ENCODE measurements around the gene VRTN.
"Not testable (repeated sequence)": the region's sequence is repeated elsewhere in the genome, so short reads cannot be mapped to it uniquely, and the experiment has no call there.

The VRTN gene

DNA sequence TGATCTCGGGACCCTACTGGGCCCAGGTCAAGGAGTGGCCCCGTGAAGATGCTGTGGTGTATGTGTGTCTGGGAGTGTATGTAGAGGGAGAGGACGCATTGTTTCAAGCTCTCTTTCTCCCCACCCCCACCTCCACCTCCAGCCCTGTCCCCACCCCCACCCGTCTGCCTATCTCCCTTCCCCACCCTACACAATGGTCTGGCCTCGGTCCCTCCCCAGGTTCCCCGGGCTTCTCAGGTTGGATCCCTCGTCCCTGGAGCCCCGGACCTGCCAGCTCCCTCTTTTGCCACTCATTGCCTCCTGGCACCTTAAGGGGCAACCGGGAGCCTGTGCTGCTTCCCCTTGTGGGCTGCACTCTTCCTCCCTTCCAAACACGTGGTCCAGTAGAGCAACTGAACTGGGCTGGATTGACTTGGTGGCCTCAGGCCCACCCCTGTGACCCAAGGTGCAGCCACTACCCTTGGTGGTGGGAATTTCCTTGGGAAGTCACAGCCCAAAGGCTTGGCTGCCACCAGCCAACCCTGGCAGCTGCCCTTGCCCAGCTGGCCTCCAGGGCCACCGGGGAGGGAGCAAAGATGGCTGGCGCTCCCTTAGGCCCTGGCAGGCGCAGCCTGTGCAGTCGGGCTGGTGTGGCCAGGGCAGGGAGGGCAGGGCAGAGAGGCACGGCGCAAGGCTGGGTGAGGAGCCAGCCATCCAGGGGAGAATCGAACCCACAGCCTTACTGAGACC lies 628 bp downstream of the VRTN start:
- DNase-seq (ENCODE audit: low spot score), result no peak

DNA sequence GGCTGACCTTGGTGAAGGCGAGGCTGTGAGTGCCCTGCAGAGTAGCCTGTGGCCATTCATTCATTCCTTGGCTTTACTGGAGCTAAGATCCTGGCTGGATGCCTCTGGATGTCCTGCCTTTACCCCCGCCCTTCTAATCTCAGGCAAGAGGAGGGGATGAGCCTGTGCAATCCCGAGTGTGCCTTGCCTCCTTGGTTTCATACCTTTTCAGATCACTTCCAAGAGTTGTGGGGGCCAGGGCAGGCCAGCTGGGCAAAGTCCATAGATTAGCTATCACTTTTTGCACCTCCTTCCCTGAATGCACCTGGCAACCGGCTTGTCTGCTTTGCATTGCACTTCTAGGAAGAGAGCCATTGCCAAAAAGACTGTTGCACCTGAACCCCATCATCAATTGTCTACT lies 1.5 kb downstream of the VRTN start:
- no peak for DNase-seq (ENCODE audit: low spot score)

DNA sequence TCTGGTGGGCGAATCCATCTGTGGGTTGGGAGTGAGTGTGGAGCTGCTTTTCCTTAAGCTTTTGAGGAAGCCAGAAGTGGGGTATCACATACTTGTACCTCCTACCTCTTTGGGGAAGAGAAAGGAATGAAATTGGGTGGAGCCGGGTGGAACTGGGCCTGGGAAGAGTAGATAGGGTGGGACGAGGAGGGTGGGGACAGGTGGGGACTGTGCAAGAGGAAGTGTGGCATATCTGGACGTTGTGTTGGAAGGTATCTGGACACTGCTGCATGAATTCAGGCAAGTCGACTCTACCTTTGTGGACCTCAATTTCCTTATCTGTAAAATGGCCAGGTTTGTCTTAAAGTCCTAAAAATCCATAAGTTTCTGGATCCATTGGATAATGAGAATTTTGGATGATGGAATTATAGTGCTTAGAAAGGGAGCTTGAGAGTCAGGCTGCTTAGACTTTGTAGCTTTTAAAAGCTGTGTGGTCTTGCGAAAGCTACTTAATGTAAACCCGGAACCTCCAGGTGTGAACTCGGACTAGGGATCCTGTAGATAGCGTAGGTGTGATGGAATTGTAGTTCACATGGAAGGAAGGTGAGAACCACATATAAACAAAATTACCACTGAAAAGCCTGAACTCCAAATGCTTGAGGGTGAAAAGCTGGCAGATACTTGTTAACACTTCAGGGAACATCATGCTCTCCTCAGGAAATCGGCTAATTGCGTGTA lies 2.1 kb downstream of the VRTN start:
- DNase-seq (ENCODE audit: low spot score), result no peak

GRCh38 chr14:74350928-74351323 lies 2.7 kb downstream of the VRTN start:
- no peak for DNase-seq (ENCODE audit: low spot score)

DNA sequence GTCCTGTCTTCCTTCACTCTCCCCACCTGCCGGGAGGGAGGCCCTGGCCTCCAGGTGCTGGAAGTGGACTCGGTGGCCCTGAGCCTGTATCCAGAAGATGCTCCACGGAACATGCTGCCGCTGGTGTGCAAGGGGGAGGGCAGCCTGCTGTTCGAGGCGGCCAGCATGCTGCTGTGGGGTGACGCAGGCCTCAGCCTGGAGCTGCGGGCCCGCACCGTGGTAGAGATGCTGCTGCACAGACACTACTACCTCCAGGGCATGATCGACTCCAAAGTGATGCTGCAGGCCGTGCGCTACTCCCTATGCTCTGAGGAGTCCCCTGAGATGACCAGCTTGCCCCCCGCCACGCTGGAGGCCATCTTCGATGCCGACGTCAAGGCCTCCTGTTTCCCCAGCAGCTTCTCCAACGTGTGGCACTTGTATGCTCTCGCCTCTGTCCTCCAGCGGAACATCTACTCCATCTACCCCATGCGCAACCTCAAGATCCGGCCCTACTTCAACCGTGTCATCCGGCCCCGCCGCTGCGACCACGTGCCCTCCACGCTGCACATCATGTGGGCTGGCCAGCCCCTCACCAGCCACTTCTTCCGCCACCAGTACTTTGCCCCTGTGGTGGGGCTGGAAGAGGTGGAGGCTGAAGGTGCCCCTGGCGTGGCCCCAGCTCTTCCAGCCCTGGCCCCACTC lies 8.8 kb downstream of the VRTN start:
- no peak for DNase-seq (ENCODE audit: low spot score)

DNA sequence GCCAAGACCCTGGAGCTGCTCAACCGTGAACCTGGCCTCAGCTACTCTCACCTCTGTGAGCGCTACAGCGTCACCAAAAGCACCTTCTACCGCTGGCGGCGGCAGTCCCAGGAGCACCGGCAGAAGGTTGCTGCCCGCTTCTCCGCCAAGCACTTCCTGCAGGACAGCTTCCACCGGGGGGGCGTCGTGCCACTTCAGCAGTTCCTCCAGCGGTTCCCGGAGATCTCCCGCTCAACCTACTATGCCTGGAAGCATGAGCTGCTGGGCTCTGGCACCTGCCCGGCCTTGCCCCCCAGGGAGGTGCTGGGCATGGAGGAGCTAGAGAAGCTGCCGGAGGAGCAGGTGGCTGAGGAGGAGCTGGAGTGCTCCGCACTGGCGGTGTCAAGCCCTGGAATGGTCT lies 9.3 kb downstream of the VRTN start:
- DNase-seq (ENCODE audit: low spot score), result no peak

- DNase-seq (ENCODE audit: low spot score), result no peak
Observed at GRCh38 chr14:74358176-74358829, 10.0 kb downstream of the VRTN start.

DNA sequence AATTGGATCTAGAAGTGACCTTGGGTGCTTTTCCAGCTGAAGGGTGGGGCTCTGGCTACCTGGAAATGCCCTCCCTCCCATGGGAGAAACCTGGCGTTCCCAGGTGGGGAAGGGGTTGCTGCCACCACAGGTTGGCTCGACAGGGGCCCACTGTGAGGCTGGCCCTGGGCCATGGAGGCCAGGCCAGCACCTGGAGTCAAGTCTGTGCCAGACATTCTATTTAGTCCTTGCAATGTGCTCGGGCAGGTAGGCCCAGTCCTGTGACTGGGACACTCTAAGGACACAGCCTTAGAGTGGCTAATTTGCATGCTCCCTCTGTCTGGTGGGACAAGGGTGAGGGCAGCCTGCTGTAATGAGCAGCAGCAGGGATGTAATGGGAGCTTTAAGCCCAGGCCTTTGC lies 11.9 kb downstream of the VRTN start:
- no peak for DNase-seq (ENCODE audit: low spot score)

DNA sequence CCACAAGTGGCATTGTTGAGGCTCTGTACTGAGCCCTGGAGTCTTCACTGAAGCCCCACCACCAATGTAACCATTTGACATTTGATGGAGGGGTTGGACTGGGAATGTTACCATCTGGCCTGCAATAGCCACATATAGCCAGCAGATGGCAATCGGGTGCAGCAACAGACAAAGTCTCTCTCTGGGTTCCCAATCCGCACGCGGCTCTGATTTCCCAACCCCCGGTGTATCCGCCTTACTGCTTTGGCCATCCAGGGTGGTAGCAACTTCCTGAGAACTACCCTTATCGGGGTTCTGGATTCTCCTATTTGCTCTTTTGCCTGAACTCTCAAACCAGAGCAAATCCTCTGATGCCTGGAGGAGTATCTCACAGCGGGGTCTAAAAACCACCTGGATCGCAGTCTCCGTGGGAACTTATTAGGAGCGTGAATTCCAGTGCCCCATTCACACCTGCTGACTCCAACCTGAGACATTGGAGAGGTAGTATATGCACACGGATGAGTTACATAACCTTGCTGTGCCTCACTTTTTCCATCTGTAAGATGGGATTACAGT lies 14.2 kb downstream of the VRTN start:
- DNase-seq (ENCODE audit: low spot score), result peak; percentile 70

- DNase-seq (ENCODE audit: low spot score), result no peak
Observed at GRCh38 chr14:74364271-74364880, 16.1 kb downstream of the VRTN start.

DNA sequence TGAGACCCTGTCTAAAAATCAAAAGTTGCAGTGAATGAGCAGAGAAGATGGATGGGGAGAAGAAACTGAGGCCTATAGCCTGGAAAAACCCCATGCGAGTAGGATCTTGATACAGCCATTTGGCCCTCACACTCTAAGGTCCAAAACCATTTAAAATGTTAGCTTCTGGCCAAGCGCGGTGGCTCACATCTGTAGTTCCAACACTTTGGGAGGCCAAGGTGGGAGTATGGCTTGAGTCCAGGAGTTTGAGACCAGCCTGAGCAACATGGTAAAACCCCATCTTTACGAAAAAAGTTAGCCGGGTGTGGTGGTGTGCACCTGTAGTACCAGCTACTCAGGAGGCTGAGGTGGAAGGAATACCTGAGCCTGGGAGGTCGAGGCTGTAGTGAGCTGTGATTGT lies 19.8 kb downstream of the VRTN start:
- DNase-seq (ENCODE audit: low spot score), result no peak

DNA sequence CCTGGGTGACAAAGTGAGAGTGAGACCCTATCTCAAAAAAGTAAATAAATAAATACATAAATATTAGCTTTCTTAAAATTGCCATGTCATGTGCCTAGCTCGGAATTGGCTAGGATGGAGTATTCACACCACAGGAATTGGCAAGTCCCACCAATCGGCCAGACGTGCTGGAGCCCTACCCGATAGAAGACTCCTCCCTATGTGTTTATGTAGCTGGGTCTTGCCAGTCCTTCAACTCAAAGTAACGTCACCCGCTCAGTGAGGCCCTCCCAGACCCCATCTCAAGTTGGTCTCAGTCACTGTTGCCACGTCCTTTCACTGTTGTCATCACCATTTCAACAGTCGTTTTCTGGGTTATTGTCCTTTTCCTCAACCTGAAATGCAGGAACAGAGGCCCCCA lies 20.2 kb downstream of the VRTN start:
- no peak for DNase-seq (ENCODE audit: low spot score)

GRCh38 chr14:74377976-74378690 lies 29.9 kb downstream of the VRTN start:
- DNase-seq (ENCODE audit: low spot score), result no peak

GRCh38 chr14:74380172-74380571 lies 31.9 kb downstream of the VRTN start:
- DNase-seq (ENCODE audit: low spot score), result no peak

- DNase-seq (ENCODE audit: low spot score), result no peak
Observed at GRCh38 chr14:74380845-74381244, 32.6 kb downstream of the VRTN start.

GRCh38 chr14:74381571-74381970 lies 33.3 kb downstream of the VRTN start:
- not testable (repeated sequence) for DNase-seq (ENCODE audit: low spot score)

DNA sequence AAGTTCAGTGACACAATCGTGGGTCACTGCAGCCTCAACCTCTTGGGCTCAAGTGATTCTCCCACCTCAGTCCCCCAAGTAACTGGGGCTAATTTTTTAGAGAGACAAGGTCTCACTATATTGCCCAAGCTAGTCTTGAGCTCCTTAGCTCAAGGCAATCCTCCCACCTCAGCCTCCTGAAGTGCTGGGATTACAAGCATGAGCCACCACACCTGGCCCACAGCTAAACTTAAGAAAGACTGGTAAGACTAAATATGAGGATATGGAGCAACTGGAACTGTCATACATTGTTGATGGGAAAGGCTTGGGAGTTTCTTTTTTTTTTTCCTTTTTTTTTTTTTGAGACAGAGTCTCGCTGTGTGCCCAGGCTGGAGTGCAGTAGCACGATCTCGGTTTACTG lies 34.0 kb downstream of the VRTN start:
- DNase-seq (ENCODE audit: low spot score), result no peak

DNA sequence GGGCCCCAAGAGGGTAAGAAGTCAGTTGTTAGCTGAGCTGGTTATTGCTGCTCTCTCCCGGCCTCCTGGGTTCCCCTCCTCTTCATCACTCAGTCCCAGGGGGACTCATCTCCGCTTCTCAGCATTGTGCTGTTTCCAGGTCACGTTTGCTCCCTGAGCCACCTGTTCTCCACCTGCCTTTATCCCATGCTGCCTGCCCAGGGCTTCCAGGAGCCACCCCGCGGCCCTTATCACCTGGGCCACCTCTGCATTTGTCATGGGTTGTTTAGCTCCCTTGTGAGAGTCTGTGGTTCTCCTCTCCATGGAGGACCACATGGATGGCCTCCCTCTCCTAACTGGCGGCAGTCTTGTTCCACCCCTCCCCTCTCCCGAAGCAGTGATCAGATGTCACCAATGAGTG lies 41.7 kb downstream of the VRTN start:
- DNase-seq (ENCODE audit: low spot score), result no peak

- not testable (repeated sequence) for DNase-seq (ENCODE audit: low spot score)
Observed at GRCh38 chr14:74390505-74390904, 42.2 kb downstream of the VRTN start.

- DNase-seq (ENCODE audit: low spot score), result no peak
Observed at GRCh38 chr14:74391479-74391878, 43.2 kb downstream of the VRTN start.

Measured in CD4-positive, alpha-beta T cell treated with Interleukin-2 at 100 ng/mL for 4 hours (primary cell).